Panc1 (cell line): ENCODE measurements around the gene MAML1. TPM values are rescaled to one million over a fixed set of nuclear protein-coding genes. Genes with fewer than 3 reads are reported as not detected.

Experiments
- ATAC-seq: fragments of 200-7000 bp; cut with Tn5 transposase; 2 replicates; pipeline ENCODE4 v1.9.1; 2020; ENCODE audit warnings: mild to moderate bottlenecking, moderate library complexity
- BruUV-seq: library from RNA; stranded (reverse); fragments of 400-500 nt; replicated peaks from 2 replicates; lab custom pipeline; 2021; lab: Mats Ljungman, UMichigan
- CTCF ChIA-PET: fragments of 300-600 bp; sonication (Branson Sonifier 250); formaldehyde crosslinking; loops from one replicate; lab custom pipeline; 2022; ENCODE audit warnings: antibody characterized with exemption; lab: Charles Lee
- POLR2A ChIA-PET: fragments of 300-600 bp; sonication (Branson Sonifier 250); formaldehyde crosslinking; loops from one replicate; lab custom pipeline; 2022; ENCODE audit warnings: antibody characterized with exemption; lab: Charles Lee
- DNase-seq: peaks from one replicate; pipeline ENCODE4 v3.0.0-alpha.2; 2010; ENCODE audit warnings: low read depth, low spot score
- H3K27ac ChIP-seq: 2 replicates; pipeline ENCODE4 v1.5.1; 2011; ENCODE audit warnings: mild to moderate bottlenecking, low read length, inconsistent platforms
- H3K27me3 ChIP-seq: fragments of 200-500 bp; sonication (Bioruptor generic); 2 replicates; pipeline ENCODE4 v1.6.0; 2014; ENCODE audit warnings: low read length, inconsistent platforms; ENCODE audit not compliant: control insufficient read depth, insufficient read depth
- H3K36me3 ChIP-seq: fragments of 200-500 bp; sonication (Bioruptor generic); 2 replicates; pipeline ENCODE4 v1.5.1; 2014; ENCODE audit warnings: inconsistent platforms, mild to moderate bottlenecking, low read length, moderate library complexity; ENCODE audit not compliant: control insufficient read depth, insufficient read depth
- H3K4me1 ChIP-seq: 2 replicates; pipeline ENCODE4 v1.5.1; 2011; ENCODE audit warnings: inconsistent platforms, mild to moderate bottlenecking, low read length, moderate library complexity; ENCODE audit not compliant: control insufficient read depth, insufficient read depth
- H3K4me3 ChIP-seq, 2 experiments: 2 replicates each; pipeline ENCODE4 v1.5.1; 2011 to 2012; ENCODE audit warnings: low read depth in 2 of 2, low read length in 2 of 2, mild to moderate bottlenecking in 2 of 2, inconsistent platforms in 1 of 2, moderate library complexity in 1 of 2
- H3K9me3 ChIP-seq: fragments of 200-500 bp; sonication (Bioruptor generic); 2 replicates; pipeline ENCODE4 v1.5.1; 2014; ENCODE audit warnings: low read depth, mild to moderate bottlenecking, inconsistent platforms, low read length, moderate library complexity; ENCODE audit not compliant: control insufficient read depth, insufficient read depth
- POLR2AphosphoS5 ChIP-seq: IDR thresholded peaks from 2 replicates; pipeline ENCODE4 v1.6.1; 2012; ENCODE audit warnings: mild to moderate bottlenecking, low read depth, low read length, moderate library complexity
- SIN3A ChIP-seq: IDR thresholded peaks from 2 replicates; pipeline ENCODE4 v1.6.1; 2012; ENCODE audit warnings: low read depth, mild to moderate bottlenecking, low read length, moderate library complexity, borderline replicate concordance; ENCODE audit not compliant: insufficient read depth
- TCF7L2 ChIP-seq: IDR thresholded peaks from 2 replicates; pipeline ENCODE4 v1.6.1; 2011; ENCODE audit warnings: mild to moderate bottlenecking, low read depth, low read length, inconsistent platforms
- in situ Hi-C: cut with HindIII; loops from 2 replicates; pipeline ENCODE4 v1.10.0; 2016; ENCODE audit warnings: low sequenced_read_pairs, low pct_unique_long_range_greater_than_20kb
- intact Hi-C: fragments of 100-400 bp; cut with micrococcal nuclease; formaldehyde crosslinking; loops from one replicate; pipeline ENCODE4 v1.10.0; 2022; ENCODE audit not compliant: unreplicated experiment
- total RNA-seq: library from RNA; stranded (reverse); gene quantifications from one replicate; pipeline ENCODE4 v1.2.1, GENCODE V29; 2021; ENCODE audit not compliant: unreplicated experiment
- TF ChIP-seq, protein P1 (sequence below), 2 experiments: IDR thresholded peaks; 2 replicates each; pipeline ENCODE4 v1.6.1; 2011 to 2012; ENCODE audit warnings: low read depth in 2 of 2, control low read depth in 1 of 2, low read length in 1 of 2, mild to moderate bottlenecking in 1 of 2, moderate library complexity in 1 of 2; ENCODE audit not compliant: insufficient read depth in 1 of 2
- TF ChIP-seq, protein P2 (sequence below): fragments of 450-650 bp; IDR thresholded peaks from 2 replicates; pipeline ENCODE4 v1.5.1; 2017; ENCODE audit warnings: mild to moderate bottlenecking

Gene MAML1
- total RNA-seq, 1 experiment from 2014 or later: 31.3 TPM

DNA sequence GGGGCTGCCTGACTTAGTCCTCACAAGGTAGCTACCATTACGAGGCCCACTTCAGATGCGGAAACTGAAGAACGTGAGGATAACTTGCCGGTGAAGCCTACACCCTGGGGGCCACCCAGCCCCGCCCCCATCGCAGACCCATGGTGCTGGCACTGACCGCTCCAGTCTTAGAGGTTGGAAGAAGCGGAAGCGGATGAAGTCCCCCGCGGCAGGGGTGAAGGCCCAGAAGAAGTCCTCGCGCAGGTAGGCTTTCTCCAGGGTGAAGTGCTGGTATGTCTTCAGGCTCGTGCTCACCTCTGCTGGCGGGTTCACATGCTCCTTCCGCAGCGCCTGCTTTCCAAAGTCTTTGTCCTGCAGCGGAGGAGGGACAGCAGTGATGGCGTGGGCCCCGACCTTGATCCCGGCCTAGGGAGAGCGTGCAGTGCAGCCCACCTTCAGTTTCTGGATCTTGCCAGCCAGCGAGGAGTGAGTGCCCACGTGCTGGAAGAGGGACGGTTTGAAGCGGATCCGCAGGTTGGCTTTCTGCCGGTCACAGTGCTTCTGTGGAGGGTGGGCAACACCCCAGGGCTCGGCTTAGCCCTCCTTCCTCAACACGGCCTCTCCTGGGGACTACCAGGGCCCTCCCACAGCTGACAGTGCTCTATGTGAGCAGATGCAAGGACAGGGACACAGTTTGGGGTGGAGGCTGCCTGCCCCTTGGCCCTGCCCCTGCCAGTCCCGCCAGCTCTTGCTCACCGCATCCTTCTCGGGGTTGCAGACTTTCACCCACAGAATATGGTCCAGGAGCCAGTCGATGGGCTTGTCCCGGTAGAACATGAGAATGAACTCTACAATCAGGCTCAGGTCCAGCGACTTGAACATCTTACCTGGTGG lies 66.4 kb downstream of the MAML1 start:
- Histone ChIP-seq H3K36me3 (peaks cover 4% of the 10 kb centered on the region), H3K4me1 (peaks cover 27% of the 10 kb centered on the region), H3K27me3 (no peaks in the 10 kb centered on the region), H3K27ac (no peak overlapping the region), H3K4me3 (no peak overlapping the region), H3K9me3 (no peaks in the 10 kb centered on the region)
- DNase-seq: no peak
- POLR2A ChIA-PET: no interaction called here
- BruUV-seq: TSS peak; percentile 38
- CTCF ChIA-PET: no interaction called here
- intact Hi-C loops: no loop called here
- in situ Hi-C loops: no loop called here
- ATAC-seq: no peak
- TF ChIP-seq POLR2AphosphoS5 (no peak; the same call in 1 of the 2 replicates), TCF7L2 (no peak), SIN3A (no peak)
- TF ChIP-seq, protein P1, sequence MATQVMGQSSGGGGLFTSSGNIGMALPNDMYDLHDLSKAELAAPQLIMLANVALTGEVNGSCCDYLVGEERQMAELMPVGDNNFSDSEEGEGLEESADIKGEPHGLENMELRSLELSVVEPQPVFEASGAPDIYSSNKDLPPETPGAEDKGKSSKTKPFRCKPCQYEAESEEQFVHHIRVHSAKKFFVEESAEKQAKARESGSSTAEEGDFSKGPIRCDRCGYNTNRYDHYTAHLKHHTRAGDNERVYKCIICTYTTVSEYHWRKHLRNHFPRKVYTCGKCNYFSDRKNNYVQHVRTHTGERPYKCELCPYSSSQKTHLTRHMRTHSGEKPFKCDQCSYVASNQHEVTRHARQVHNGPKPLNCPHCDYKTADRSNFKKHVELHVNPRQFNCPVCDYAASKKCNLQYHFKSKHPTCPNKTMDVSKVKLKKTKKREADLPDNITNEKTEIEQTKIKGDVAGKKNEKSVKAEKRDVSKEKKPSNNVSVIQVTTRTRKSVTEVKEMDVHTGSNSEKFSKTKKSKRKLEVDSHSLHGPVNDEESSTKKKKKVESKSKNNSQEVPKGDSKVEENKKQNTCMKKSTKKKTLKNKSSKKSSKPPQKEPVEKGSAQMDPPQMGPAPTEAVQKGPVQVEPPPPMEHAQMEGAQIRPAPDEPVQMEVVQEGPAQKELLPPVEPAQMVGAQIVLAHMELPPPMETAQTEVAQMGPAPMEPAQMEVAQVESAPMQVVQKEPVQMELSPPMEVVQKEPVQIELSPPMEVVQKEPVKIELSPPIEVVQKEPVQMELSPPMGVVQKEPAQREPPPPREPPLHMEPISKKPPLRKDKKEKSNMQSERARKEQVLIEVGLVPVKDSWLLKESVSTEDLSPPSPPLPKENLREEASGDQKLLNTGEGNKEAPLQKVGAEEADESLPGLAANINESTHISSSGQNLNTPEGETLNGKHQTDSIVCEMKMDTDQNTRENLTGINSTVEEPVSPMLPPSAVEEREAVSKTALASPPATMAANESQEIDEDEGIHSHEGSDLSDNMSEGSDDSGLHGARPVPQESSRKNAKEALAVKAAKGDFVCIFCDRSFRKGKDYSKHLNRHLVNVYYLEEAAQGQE (IDR thresholded peaks at IDR 0.05; ENCODE audit: insufficient read depth in 1 of 2, low read depth in 2 of 2, low read length in 1 of 2): no peak
- TF ChIP-seq, protein P2, sequence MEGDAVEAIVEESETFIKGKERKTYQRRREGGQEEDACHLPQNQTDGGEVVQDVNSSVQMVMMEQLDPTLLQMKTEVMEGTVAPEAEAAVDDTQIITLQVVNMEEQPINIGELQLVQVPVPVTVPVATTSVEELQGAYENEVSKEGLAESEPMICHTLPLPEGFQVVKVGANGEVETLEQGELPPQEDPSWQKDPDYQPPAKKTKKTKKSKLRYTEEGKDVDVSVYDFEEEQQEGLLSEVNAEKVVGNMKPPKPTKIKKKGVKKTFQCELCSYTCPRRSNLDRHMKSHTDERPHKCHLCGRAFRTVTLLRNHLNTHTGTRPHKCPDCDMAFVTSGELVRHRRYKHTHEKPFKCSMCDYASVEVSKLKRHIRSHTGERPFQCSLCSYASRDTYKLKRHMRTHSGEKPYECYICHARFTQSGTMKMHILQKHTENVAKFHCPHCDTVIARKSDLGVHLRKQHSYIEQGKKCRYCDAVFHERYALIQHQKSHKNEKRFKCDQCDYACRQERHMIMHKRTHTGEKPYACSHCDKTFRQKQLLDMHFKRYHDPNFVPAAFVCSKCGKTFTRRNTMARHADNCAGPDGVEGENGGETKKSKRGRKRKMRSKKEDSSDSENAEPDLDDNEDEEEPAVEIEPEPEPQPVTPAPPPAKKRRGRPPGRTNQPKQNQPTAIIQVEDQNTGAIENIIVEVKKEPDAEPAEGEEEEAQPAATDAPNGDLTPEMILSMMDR: no peak

DNA sequence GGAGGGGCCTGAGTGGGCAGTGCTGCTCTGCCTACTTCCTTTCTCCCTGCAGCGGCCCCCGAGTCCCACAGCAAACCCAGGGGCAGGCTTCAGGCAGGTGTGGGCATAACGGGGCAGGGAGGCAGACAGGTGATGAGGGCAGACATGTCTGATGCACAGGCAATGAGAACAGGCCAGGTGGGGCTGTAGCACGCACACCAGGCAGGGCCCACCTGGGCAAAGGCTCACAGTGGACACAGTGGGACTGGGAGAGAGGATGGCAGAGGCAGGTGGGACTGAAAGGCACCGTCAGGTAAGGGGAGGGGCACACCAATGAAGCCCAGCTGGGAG lies 67.0 kb downstream of the MAML1 start:
- no TSS peak for BruUV-seq
- H3K4me3 ChIP-seq: no peak overlapping the region
- intact Hi-C loops (no loop called here), in situ Hi-C loops (no loop called here)
- no peak overlapping the region for H3K27ac ChIP-seq
- H3K9me3 ChIP-seq: no peaks in the 10 kb centered on the region
- ChIA-PET CTCF (no interaction called here), POLR2A (no interaction called here)
- DNase-seq (no peak), ATAC-seq (no peak)
- H3K36me3 ChIP-seq: peaks cover 4% of the 10 kb centered on the region
- H3K27me3 ChIP-seq: no peaks in the 10 kb centered on the region
- peaks cover 33% of the 10 kb centered on the region for H3K4me1 ChIP-seq
- no peak for TF ChIP-seq POLR2AphosphoS5
- TF ChIP-seq, protein P2: no peak
- no peak for TF ChIP-seq SIN3A
- TF ChIP-seq, protein P1 (IDR thresholded peaks at IDR 0.05; ENCODE audit: insufficient read depth in 1 of 2, low read depth in 2 of 2, low read length in 1 of 2): no peak
- TF ChIP-seq TCF7L2: no peak
